SU-DHL-6 (cell line): ENCODE results near the gene MARF1.
"Not testable (repeated sequence)": the region's sequence is repeated elsewhere in the genome, so short reads cannot be mapped to it uniquely, and the experiment has no call there.

Experiments
- H2AFZ ChIP-seq: fragments of 200-600 bp; sonication (generic); 2 replicates; pipeline ENCODE4 v1.6.1; 2014; ENCODE audit warnings: low read depth, mild to moderate bottlenecking, moderate library complexity, mixed read lengths, antibody characterized with exemption, low read length; ENCODE audit not compliant: severe bottlenecking
- H3F3A ChIP-seq: fragments of 200-600 bp; shearing (Covaris generic); 2 replicates; pipeline ENCODE4 v1.6.0; 2016; ENCODE audit warnings: antibody characterized with exemption, mild to moderate bottlenecking; ENCODE audit not compliant: insufficient read depth
- H3K27ac ChIP-seq: fragments of 200-600 bp; sonication (generic); 2 replicates; pipeline ENCODE4 v1.5.1; 2016; ENCODE audit warnings: low read depth, mild to moderate bottlenecking, low read length, moderate library complexity, mixed read lengths
- H3K27me3 ChIP-seq: fragments of 200-600 bp; sonication (generic), shearing (Covaris generic); 2 replicates; pipeline ENCODE4 v1.6.0; 2014; ENCODE audit warnings: mild to moderate bottlenecking, low read length
- H3K36me3 ChIP-seq: fragments of 200-600 bp; sonication (generic); 2 replicates; pipeline ENCODE4 v1.6.1; 2014; ENCODE audit warnings: mild to moderate bottlenecking, low read length, mixed read lengths
- H3K4me2 ChIP-seq: fragments of 300-600, 200-600 bp; shearing (Covaris generic), sonication (generic); 2 replicates; pipeline ENCODE4 v1.6.0; 2014; ENCODE audit warnings: low read length, low read depth, mild to moderate bottlenecking; ENCODE audit not compliant: poor library complexity, severe bottlenecking
- H3K4me3 ChIP-seq: fragments of 200-600 bp; sonication (generic); 2 replicates; pipeline ENCODE4 v1.5.1; 2014; ENCODE audit warnings: antibody characterized with exemption, low read length, mild to moderate bottlenecking, mixed read lengths; ENCODE audit not compliant: insufficient read depth, poor library complexity, severe bottlenecking
- H3K79me2 ChIP-seq: fragments of 200-600 bp; sonication (generic); 2 replicates; pipeline ENCODE4 v1.6.1; 2014; ENCODE audit warnings: mild to moderate bottlenecking, low read length, moderate library complexity; ENCODE audit not compliant: insufficient read depth
- H3K9ac ChIP-seq: fragments of 200-600 bp; sonication (generic); 2 replicates; pipeline ENCODE4 v1.7.0; 2014; ENCODE audit warnings: mild to moderate bottlenecking, low read length
- H3K9me2 ChIP-seq: fragments of 200-600 bp; sonication (generic); replicated peaks from 2 replicates; pipeline ENCODE4 v1.6.1; 2014; ENCODE audit warnings: low read length; ENCODE audit not compliant: insufficient read depth
- H3K9me3 ChIP-seq: fragments of 200-600 bp; sonication (generic); 2 replicates; pipeline ENCODE4 v1.6.1; 2014; ENCODE audit warnings: low read length, mixed read lengths; ENCODE audit not compliant: insufficient read depth
- H4K20me1 ChIP-seq: fragments of 200-600 bp; sonication (generic); 2 replicates; pipeline ENCODE4 v1.6.1; 2014; ENCODE audit warnings: low read depth, mild to moderate bottlenecking, antibody characterized with exemption, low read length, moderate library complexity, mixed read lengths
- EZH2phosphoT487 ChIP-seq: fragments of 200-600 bp; sonication (generic), shearing (Covaris generic); conservative IDR thresholded peaks from 2 replicates; pipeline ENCODE4 v1.6.1; 2018; ENCODE audit warnings: mild to moderate bottlenecking, antibody characterized with exemption, low read length, moderate library complexity, mixed read lengths
- TF ChIP-seq, protein P1 (sequence below): fragments of 200-600 bp; sonication (generic); IDR thresholded peaks from one replicate; pipeline ENCODE4 v1.5.1; 2017; ENCODE audit warnings: antibody characterized with exemption, mild to moderate bottlenecking, low read length, moderate library complexity; ENCODE audit not compliant: insufficient read depth, poor library complexity, severe bottlenecking

Gene MARF1

DNA sequence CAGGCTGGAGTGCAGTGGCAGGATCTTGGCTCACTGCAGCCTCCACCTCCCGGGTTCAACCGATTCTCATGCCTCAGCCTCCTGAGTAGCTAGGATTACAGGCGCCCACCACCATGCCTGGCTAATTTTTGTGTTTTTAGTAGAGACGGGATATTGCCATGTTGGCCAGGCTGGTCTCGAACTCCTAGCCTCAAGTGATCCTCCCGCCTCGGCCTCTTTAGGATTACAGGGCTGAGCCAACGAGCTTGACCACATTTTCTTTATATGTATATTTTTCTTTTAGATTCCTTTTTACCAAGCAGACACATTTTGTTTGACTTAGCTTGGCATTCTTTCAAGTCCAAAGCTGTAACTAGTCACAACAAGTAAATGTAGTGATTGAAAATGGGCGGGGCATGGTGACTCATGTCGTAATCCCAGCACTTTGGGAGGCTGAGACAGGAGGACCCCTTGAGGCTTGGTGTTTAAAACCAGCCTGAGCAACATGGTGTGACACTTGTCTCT lies 2.1 kb upstream of the MARF1 start:
- not testable (repeated sequence) for H3K9me3 ChIP-seq, H2AFZ ChIP-seq, H3K27ac ChIP-seq, H3K9ac ChIP-seq, H3K36me3 ChIP-seq, H3K27me3 ChIP-seq, H4K20me1 ChIP-seq, H3K4me3 ChIP-seq, H3K9me2 ChIP-seq, H3K4me2 ChIP-seq
- Histone ChIP-seq H3K79me2 (peaks cover 14% of the 10 kb centered on the region), H3F3A (peaks cover 35% of the 10 kb centered on the region)

DNA sequence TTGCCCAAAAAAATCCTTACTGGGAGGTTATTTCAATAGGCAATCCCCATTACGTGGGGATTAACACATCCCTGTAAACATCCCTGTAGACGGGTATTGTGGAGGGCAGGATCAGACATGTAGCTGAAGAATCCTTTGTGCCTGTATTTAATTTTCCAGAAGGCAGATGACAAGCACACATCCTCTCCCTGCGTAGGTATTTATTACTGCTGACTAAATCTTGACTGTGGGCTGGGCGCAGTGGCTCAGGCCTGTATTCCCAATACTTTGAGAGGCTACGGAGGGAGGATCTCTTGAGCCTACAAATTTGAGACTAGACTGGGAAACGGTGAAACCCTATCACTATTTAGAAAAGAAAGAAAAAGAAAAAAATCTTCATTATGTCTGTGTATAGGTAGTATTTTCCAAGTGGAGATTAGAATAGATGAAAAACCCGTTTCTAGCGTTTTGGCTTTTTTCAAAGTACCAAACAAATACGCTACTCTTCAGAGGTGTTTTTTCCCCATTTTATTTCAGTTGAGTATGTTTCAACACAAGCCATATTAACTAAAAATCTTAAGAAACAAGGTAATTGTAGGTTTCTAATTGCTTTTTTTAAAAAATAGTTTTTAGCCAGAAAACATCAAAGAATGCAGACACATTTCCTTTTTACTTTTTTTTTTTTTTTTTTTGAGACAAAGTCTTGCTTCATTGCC lies 1.5 kb upstream of the MARF1 start:
- H3F3A ChIP-seq: peaks cover 40% of the 10 kb centered on the region
- no peaks in the 10 kb centered on the region for H3K9me2 ChIP-seq
- H3K27me3 ChIP-seq: no peaks in the 10 kb centered on the region
- no peak overlapping the region for H3K4me3 ChIP-seq
- H3K36me3 ChIP-seq: no peaks in the 10 kb centered on the region
- H3K9ac ChIP-seq: peak overlapping the region; percentile 77
- H3K4me2 ChIP-seq: peak overlapping the region; percentile 87
- no peaks in the 10 kb centered on the region for H4K20me1 ChIP-seq
- TF ChIP-seq, protein P1, sequence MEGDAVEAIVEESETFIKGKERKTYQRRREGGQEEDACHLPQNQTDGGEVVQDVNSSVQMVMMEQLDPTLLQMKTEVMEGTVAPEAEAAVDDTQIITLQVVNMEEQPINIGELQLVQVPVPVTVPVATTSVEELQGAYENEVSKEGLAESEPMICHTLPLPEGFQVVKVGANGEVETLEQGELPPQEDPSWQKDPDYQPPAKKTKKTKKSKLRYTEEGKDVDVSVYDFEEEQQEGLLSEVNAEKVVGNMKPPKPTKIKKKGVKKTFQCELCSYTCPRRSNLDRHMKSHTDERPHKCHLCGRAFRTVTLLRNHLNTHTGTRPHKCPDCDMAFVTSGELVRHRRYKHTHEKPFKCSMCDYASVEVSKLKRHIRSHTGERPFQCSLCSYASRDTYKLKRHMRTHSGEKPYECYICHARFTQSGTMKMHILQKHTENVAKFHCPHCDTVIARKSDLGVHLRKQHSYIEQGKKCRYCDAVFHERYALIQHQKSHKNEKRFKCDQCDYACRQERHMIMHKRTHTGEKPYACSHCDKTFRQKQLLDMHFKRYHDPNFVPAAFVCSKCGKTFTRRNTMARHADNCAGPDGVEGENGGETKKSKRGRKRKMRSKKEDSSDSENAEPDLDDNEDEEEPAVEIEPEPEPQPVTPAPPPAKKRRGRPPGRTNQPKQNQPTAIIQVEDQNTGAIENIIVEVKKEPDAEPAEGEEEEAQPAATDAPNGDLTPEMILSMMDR: no peak
- TF ChIP-seq EZH2phosphoT487: no peak
- H2AFZ ChIP-seq: no peak overlapping the region
- H3K79me2 ChIP-seq: peaks cover 14% of the 10 kb centered on the region
- no peaks in the 10 kb centered on the region for H3K9me3 ChIP-seq
- 0 out of 2 replicates have a peak overlapping the region, but pooled peaks have one; percentile 70 for H3K27ac ChIP-seq

DNA sequence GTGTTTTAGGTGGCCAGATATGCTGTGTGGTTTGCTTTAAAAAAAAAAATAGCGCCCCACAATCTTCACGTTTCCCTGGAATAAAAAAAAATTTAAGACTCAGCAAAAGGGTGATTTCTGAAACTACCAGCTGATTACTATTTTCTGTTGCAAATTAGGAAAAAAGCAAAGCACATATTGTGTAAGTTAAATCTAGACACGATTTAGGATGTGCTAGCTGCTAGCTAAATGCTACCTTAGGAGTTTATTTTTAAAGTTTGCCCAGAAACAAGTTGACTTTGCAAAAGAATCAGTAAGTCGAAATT lies 944 bp upstream of the MARF1 start:
- H3K79me2 ChIP-seq: peaks cover 15% of the 10 kb centered on the region
- peak overlapping the region; percentile 77 for H3K9ac ChIP-seq
- H3K27ac ChIP-seq: peak overlapping the region; percentile 70; the same call in 1 of the 2 replicates
- H3K36me3 ChIP-seq: no peaks in the 10 kb centered on the region
- peaks cover 45% of the 10 kb centered on the region for H3F3A ChIP-seq
- H3K4me3 ChIP-seq: peak overlapping the region; percentile 64
- TF ChIP-seq, protein P1: no peak
- TF ChIP-seq EZH2phosphoT487: no peak
- no peaks in the 10 kb centered on the region for H3K9me3 ChIP-seq
- H3K27me3 ChIP-seq: no peaks in the 10 kb centered on the region
- peak overlapping the region; percentile 87 for H3K4me2 ChIP-seq
- H3K9me2 ChIP-seq: no peaks in the 10 kb centered on the region
- H2AFZ ChIP-seq: peak overlapping the region; percentile 77
- no peaks in the 10 kb centered on the region for H4K20me1 ChIP-seq

DNA sequence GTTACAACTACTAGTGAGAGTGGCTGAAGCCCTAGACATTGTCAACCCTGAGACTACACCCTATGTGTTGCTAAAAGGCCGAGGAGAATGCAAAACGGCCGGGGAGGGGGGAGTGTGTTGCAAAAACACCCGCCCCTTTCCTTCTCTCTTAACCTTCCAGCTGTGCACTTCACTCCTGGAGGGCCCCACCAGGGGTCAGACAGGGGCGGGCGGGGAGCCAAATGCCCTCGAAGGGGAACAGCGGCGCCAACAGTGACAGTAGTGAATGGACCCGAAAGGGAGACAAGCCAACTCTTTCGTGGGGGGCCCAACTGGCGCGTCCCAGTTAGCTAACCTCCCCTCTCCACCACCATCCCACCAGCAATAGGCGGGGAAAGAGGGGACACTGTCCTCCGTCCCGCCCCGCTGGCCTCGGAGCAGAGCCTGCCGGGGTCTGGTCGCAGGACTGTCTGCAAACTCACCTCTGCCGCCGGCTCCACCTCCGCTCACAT lies 352 bp downstream of the MARF1 start:
- peak overlapping the region; percentile 95 for H3K27ac ChIP-seq
- no peaks in the 10 kb centered on the region for H3K9me2 ChIP-seq
- H3K4me2 ChIP-seq: peak overlapping the region; percentile 87
- H3F3A ChIP-seq: peaks cover 49% of the 10 kb centered on the region
- peak overlapping the region; percentile 77 for H3K9ac ChIP-seq
- peaks cover 28% of the 10 kb centered on the region for H3K79me2 ChIP-seq
- H2AFZ ChIP-seq: no peak overlapping the region
- 0 out of 2 replicates have a peak, but pooled peaks cover 3% of the 10 kb centered on the region for H3K36me3 ChIP-seq
- H3K9me3 ChIP-seq: no peaks in the 10 kb centered on the region
- TF ChIP-seq, protein P1: peak; percentile 45
- no peak for TF ChIP-seq EZH2phosphoT487
- peak overlapping the region; percentile 64 for H3K4me3 ChIP-seq
- H4K20me1 ChIP-seq: no peaks in the 10 kb centered on the region
- H3K27me3 ChIP-seq: no peaks in the 10 kb centered on the region
